Renal cortical epithelial cell (primary cell): Measurements from ENCODE around the gene MAGI2. TPM values are rescaled to one million over a fixed set of nuclear protein-coding genes. Genes with fewer than 3 reads are reported as not detected.

ENCODE experiments used
- DNase-seq: peaks from one replicate; pipeline ENCODE4 v3.0.0-alpha.2; 2011; ENCODE audit warnings: low read depth
- total RNA-seq: library from RNA; depleted of rRNA; stranded (reverse); fragments of >200 nt; gene quantifications from 2 replicates; pipeline ENCODE4 v1.2.3, GENCODE V29; 2014

The MAGI2 gene
- total RNA-seq, 1 donor from 2014 or later = 2.9 TPM

DNA sequence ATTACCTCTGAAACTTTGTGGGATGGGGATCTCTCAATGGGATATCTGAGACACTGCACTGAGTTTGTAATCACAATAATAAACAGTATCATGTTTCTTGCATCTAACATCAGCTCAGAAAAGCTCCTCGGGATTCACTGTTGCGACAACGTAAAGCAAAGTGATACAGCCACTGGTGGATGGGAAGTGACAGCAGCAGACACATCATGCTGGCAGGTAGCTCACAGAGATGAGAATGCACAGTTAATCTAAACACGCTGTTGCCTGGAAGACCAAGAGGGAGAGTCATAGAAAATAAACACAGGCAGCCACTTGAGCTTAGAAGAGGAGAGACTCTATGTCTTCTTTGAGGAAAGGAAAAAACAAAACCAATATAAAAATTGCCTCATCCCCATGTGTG, 513.8 kb downstream of the MAGI2 start:
- DNase-seq = no peak

- peak; percentile 20 for DNase-seq
Observed at GRCh38 chr7:78924581-78924980, 528.9 kb downstream of the MAGI2 start.

DNA sequence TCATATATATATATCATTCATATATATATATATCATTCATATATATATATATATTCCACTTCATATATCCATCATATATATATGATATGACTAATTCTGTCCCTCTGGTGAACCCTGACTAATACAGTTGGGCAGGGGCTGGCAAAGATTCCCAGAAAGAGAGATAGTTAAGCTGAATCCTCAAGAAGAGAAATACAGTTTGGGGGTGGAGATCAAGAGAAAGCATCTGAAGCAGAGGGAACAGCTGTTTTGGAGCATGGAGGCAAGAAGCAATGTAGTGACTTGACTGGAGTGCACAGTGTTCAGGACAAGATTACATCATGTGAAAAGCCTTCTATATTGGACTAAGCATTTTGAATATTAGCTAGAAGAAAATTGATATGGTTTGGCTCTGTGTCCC, 540.7 kb downstream of the MAGI2 start:
- DNase-seq = no peak

GRCh38 chr7:78906735-78907134, 546.7 kb downstream of the MAGI2 start:
- DNase-seq = no peak

DNA sequence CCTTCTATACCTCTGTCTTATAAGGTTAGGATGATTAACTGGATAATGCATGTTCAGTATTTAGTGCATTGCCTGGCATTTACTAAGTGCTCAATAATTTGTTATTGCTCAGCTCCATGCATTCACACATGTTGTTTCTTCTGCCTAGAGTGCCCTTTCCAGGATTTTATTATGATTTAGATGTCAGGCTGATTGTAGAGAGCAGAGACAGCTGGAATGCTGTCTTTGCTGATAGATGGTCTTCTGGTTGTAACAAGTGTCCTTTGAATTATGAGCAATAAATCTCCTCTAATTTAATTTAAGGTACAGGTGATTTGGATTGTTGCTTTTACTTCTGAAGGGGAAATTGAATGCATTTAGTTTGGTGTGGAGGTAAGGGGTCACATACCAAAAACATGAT, 548.0 kb downstream of the MAGI2 start:
- DNase-seq = no peak

GRCh38 chr7:78904983-78905382, 548.5 kb downstream of the MAGI2 start:
- DNase-seq = no peak

DNA sequence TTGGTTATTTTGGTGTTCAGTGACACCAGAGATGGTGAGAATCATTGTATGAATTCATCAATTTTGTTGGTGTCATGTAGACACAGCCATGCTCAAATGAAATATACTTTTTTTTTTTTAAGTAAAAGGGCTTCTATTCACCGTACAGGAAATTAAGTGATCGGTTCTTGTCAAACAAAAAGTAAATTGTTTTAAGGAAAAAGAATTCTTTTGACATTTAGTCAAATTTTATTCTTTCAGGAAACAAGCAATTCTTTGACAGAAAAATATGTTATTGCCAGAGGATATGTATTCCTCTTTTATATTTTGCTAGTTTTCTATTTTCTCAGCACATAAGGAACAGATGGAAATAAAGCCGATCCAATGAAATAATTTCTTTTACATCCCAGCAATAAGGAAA, 551.9 kb downstream of the MAGI2 start:
- no peak for DNase-seq

- DNase-seq = no peak
Observed at GRCh38 chr7:78900806-78901205, 552.7 kb downstream of the MAGI2 start.

- DNase-seq = no peak
Observed at GRCh38 chr7:78895393-78895792, 558.1 kb downstream of the MAGI2 start.

DNA sequence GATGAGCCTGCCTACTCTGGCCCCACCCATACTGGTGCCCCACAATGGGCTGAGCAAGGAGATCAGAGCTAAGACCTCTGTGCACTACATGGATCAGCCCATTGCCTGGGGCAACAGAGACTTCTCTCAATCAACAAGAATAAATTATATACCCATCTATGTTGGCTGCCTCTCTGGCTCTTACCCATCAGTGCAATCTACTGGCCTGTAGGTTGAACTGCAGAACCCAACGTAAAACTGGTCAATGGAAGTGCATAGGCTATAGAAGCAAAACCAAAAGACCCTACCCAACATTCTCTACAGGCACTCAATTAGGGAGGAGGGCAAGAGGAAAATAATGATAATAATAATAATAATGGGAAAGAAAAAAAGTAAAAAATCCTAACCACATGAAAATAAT, 574.3 kb downstream of the MAGI2 start:
- no peak for DNase-seq

- DNase-seq = no peak
Observed at GRCh38 chr7:78873117-78873516, 580.4 kb downstream of the MAGI2 start.

DNA sequence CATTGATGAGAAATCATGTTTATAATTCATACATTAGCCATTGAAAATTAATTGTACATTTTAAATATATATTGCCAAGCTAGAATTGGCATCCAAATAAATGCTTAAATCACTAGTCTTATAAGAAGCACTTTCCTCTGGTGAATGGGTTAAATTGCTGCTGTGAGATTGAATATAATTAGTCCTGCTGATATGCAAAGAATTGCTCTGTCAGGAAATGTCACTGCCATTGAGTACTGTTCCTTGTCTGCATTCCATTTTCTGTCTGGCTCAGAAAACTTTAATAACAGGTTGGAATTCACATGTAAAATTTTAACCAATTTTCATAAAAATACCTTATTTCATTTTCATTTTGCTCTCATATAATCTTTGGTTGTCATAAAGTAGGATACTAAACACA, 589.1 kb downstream of the MAGI2 start:
- DNase-seq = no peak

DNA sequence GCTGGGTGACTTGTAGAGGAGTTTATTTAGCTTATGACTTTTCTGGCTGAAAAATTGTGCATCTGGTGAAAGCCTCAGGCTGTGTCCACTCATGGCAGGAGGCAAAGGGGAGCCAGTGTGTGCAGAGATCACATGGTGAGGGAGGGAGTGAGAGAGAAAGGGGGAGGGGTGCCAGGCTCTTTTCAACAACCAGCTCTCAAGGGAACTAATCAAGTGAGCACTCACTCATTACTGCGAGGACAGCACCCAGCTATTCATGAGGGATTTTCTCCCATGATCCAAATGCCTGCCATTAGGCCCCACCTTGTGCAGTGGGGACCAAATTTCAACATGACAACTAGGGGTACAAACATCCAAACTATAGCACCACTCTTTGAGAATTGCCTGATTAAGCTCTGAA, 590.2 kb downstream of the MAGI2 start:
- DNase-seq = no peak

DNA sequence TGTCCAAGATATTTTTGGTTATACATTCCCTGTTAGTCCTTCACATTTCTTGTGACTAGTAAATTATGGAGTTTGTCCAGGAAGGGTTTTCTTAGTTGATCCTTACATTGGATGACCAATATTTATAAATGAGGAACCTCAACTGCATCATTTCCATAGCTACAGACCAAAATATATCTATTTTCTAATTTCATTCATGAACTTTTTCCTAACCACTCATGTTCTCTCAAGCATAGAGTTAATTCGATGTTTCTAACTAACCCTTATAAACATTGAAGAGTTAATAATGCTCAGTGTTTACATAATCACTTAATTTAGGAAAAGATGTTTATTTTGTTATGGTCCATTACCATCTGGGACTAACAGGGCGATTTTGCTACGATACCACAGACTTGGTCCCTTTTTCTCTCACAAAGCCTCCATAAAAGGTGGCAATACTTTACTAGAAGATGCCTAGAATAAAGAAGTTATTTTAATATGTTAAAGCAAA, 591.0 kb downstream of the MAGI2 start:
- DNase-seq = peak; percentile 9

DNA sequence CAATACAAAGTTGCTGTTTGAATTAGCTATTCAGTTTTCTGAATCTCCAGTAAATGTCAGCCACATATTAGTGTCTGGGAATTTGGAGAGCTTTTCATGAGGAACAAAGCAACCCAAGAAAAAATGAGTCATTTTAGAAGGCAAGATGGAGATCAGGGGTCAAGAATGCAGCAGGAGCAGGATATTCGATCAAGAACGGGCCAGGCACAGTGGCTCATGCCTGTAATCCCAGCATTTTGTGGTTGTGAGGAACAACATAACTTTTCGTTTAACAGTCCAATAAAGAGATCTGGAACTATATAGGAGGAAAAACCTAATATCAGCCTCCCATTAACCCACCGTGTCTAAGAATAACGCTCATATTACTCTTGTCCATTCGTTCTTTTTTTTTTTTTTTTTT, 600.5 kb downstream of the MAGI2 start:
- DNase-seq = no peak

- no peak for DNase-seq
Observed at GRCh38 chr7:78850093-78850740, 603.2 kb downstream of the MAGI2 start.

GRCh38 chr7:78845155-78845554, 608.3 kb downstream of the MAGI2 start:
- DNase-seq = no peak

DNA sequence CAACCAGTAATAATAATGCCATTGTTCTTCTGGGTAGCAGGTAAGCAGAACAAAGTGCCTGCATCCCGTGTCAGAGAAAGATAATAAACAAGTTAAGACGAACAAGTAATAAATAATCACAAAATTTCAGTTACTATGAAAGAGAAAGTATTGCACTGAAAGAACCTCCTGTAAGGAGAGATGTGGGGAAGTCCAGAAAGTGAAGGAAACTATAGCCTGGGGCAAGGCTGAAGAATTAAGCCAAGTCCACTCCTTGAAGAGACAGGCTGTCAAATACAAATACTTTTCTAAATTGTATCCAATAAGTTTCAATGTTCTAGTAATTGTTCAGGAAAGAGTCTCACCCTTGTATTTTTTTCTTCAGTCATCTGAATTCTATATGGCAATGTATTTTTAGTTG, 611.4 kb downstream of the MAGI2 start:
- DNase-seq = no peak

GRCh38 chr7:78835897-78836296, 617.6 kb downstream of the MAGI2 start:
- no peak for DNase-seq

DNA sequence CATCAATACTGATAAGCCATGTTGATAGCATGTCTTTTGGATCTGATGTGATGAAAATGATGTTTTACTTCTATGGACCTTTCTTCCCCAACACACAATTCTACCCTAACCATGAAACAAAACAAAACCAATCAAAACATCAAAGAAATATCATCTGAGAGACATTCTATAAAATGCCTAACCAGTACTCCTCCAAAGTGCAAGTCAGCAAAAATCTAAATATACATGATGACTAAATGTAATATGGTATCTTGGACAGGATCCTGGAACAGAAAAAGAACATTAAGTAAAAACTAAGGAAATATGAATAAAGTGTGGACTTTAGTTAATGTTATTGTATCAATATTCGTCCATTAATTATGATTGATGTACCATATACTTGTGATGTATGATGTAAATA, 625.1 kb downstream of the MAGI2 start:
- DNase-seq = no peak

- DNase-seq = no peak
Observed at GRCh38 chr7:78803501-78804127, 649.9 kb downstream of the MAGI2 start.

DNA sequence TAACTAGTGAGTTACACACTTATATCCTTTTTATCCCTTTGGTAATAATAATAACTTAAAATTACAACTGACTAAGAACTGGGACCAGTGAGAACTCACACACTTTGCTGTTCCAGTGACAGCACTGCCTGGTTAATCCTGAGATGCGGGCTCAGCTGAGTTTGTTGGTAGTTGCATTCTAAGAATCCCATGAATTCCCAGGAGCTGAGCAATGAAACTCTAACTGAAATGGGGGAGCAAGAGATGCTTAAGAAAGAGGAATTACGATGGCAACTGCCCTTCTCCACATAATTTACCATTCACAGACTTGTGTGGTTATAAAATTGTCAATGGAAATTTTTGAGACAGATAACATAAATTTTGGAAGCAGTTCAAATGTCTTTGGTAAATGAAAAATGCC, 659.4 kb downstream of the MAGI2 start:
- DNase-seq = no peak

- DNase-seq = no peak
Observed at GRCh38 chr7:78792624-78793023, 660.8 kb downstream of the MAGI2 start.

DNA sequence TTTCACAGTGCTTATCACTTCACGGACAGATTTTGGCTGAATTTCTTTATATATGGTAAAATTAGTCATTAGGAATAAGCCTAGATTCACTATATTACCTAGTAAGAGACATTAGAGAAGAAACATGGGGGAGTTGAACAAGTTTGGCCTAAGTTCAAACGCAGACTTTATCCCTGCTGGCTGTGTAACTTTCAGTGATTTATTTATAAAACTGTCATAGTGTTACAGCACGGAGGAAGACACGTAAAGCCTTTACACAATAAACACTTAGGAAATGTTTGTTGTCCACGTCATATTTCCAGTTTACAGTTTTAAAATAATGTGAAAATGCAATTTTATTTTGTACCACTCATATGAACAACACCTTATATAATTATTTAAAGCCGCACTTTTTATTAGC, 661.5 kb downstream of the MAGI2 start:
- DNase-seq = no peak
